ENCODE data around the gene GPR84. TPM values are rescaled to one million over a fixed set of nuclear protein-coding genes. Genes with fewer than 3 reads are reported as not detected.

GPR84 gene
- total and polyA plus RNA-seq, 9 of the 15 experiments (the other 6 are each of a cell fraction or from before 2014, with no cell fraction given) = 0.07 to 0.18 (median 0.11) TPM; not detected in 5

- TF ChIP-seq HNRNPK (IDR thresholded peaks at IDR 0.05; ENCODE audit: low read depth, low read length, poor library complexity, severe bottlenecking) (no peak), HIVEP1 (CRISPR knock-in tag; IDR thresholded peaks at IDR 0.05) (no peak), ARNT (IDR thresholded peaks at IDR 0.05) (no peak), RBM39 (optimal IDR thresholded peaks at IDR 0.05; ENCODE audit: low read depth, low read length) (no peak), IRF9 (tag; IDR thresholded peaks at IDR 0.05) (no peak), RNF2 (IDR thresholded peaks at IDR 0.05) (no peak), MTA3 (IDR thresholded peaks at IDR 0.05; ENCODE audit: borderline replicate concordance) (no peak), LCOR (CRISPR knock-in tag; IDR thresholded peaks at IDR 0.05) (no peak), CREB5 (CRISPR knock-in tag; IDR thresholded peaks at IDR 0.05) (no peak), SRSF3 (IDR thresholded peaks at IDR 0.05; ENCODE audit: insufficient read depth, low read length) (no peak), ZBTB12 (CRISPR knock-in tag; IDR thresholded peaks at IDR 0.05) (no peak), NEUROD1 (IDR thresholded peaks at IDR 0.05; ENCODE audit: borderline replicate concordance, low read depth, low read length, partially characterized antibody) (peak; percentile 38), IRF2 (CRISPR knock-in tag; IDR thresholded peaks at IDR 0.05) (no peak), DNMT1 (IDR thresholded peaks at IDR 0.05) (no peak), FOXO4 (CRISPR knock-in tag; IDR thresholded peaks at IDR 0.05) (no peak), STAT5B (CRISPR knock-in tag; IDR thresholded peaks at IDR 0.05) (no peak), NR2C1 (IDR thresholded peaks at IDR 0.05) (no peak), NR2C1 (tag; IDR thresholded peaks at IDR 0.05) (no peak), ZFPM2 (CRISPR knock-in tag; IDR thresholded peaks at IDR 0.05) (no peak), TAF9B (IDR thresholded peaks at IDR 0.05; ENCODE audit: partially characterized antibody) (no peak), MED1 (CRISPR knock-in tag; IDR thresholded peaks at IDR 0.05; ENCODE audit: borderline replicate concordance) (no peak), VEZF1 (CRISPR knock-in tag; IDR thresholded peaks at IDR 0.05) (peak; percentile 88), HSF4 (CRISPR knock-in tag; IDR thresholded peaks at IDR 0.05; ENCODE audit: borderline replicate concordance) (no peak)
Observed at GRCh38 chr12:54390668-54391551, 26.6 kb upstream of the GPR84 start (continued).

Data from K562 (cell line).